Liver (tissue), 3 donors: Measurements from ENCODE around the gene CNPY3.

Experiments used
- ATF3 ChIP-seq: IDR thresholded peaks from 2 replicates; pipeline ENCODE4 v1.6.1; 2016; ENCODE audit warnings: antibody characterized with exemption
- CTCF ChIP-seq: fragments of 150-350 bp; IDR thresholded peaks from 2 replicates; pipeline ENCODE4 v1.5.1; 2017; ENCODE audit warnings: improper control_type of control experiment, low read depth, low read length; ENCODE audit not compliant: missing input control
- EGR1 ChIP-seq, 2 donors: IDR thresholded peaks; 2 replicates each; pipeline ENCODE4 v1.6.1; 2016 to 2018; ENCODE audit warnings: antibody characterized with exemption in 2 of 2, low read depth in 2 of 2
- HNF4G ChIP-seq: IDR thresholded peaks from 2 replicates; pipeline ENCODE4 v1.6.1; 2016; ENCODE audit warnings: antibody characterized with exemption
- JUND ChIP-seq, 2 donors: IDR thresholded peaks; 2 replicates each; pipeline ENCODE4 v1.6.1; 2016; ENCODE audit warnings: antibody characterized with exemption in 2 of 2
- RXRA ChIP-seq, 2 donors: IDR thresholded peaks; 2 replicates each; pipeline ENCODE4 v1.6.1; 2017 to 2018; ENCODE audit warnings: antibody characterized with exemption in 2 of 2, mild to moderate bottlenecking in 1 of 2
- SP1 ChIP-seq: IDR thresholded peaks from 2 replicates; pipeline ENCODE4 v1.6.1; 2018; ENCODE audit warnings: antibody characterized with exemption, mild to moderate bottlenecking
- TAF1 ChIP-seq: conservative IDR thresholded peaks from 2 replicates; pipeline ENCODE4 v1.6.1; 2016; ENCODE audit warnings: antibody characterized with exemption, mild to moderate bottlenecking
- YY1 ChIP-seq: IDR thresholded peaks from 2 replicates; pipeline ENCODE4 v1.6.1; 2016; ENCODE audit warnings: antibody characterized with exemption, mild to moderate bottlenecking
- donor health status: healthy.
- donor health status: healthy.

- TF ChIP-seq CTCF (no peak), JUND (IDR thresholded peaks at IDR 0.05) (no peak), HNF4G (no peak), ATF3 (no peak), EGR1 (IDR thresholded peaks at IDR 0.05; ENCODE audit: low read depth in 2 of 2) (no peak), SP1 (no peak), YY1 (no peak), TAF1 (no peak), RXRA (IDR thresholded peaks at IDR 0.05) (no peak)
Measured at GRCh38 chr6:42915732-42916131, 13.5 kb upstream of the CNPY3 start, which contains the start of gene PTCRA.
